GM21825 (cell line): ENCODE measurements around the gene EGFL7.
A peak's percentile ranks its signal among the peaks of the same experiment; 100 is the strongest.

Source experiments
- ATAC-seq: cut with Tn5 transposase; IDR thresholded peaks from one replicate; pipeline ENCODE4 v1.9.1; 2021; ENCODE audit warnings: mild to moderate bottlenecking, moderate library complexity; ENCODE audit not compliant: unreplicated experiment

EGFL7 gene

GRCh38 chr9:136684799-136685198 lies 22.1 kb downstream of the EGFL7 start:
- ATAC-seq = no peak

DNA sequence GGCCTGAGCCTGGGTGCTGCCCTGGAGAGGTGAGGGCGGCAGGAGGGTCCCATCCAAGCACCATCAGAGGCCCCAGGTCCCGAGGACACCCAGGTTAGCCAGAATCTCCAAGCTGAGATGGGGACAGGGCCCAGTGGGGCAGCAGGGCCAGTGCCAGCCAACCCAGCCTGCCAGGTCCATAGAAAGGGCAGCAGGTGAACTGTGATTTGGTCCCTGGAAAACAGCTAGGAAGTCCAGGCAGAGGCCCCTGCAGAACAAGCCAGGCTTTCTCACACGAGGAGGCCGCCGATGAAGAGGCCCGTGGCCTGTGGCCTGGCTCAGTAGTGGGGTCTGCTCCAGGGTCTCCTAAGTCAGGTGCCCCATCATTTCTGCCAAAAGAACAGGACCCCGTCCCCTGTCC lies 22.5 kb downstream of the EGFL7 start:
- no peak for ATAC-seq

DNA sequence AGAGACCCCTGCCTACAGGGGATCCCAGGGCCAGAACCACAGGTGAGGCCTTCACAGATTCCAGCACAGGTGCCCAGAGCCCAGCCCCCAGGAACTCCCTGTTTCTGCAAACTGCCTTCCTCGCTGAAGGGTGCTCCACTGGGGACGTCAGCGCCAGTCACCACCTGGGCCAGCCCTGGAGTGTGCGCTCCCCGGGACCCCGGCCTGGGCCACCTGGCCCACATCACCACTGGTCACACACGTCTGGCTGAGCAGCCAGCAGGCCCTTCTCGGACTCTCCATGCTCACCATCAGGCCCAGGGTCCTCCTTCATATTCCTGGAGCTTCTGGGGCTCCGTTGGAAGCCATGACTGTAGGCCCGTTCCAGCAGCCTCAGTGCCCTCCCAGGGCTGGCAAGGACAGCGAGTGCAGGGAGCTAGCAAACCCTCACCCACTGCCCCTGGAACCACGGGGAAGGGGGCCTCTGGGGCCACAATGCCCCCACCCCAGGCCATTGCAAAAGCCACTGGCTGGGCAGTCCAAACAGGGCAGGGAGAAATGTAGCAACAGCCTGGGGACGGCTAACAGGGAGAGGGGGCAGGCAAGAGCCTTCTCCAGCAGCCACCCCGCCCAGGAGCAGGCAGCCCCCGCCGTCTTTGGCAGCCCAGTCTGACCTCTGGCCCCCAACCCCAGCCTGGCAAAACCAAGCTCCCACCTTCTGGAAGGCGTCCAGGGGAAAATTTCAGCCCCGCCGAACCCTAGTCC lies 23.2 kb downstream of the EGFL7 start:
- ATAC-seq = no peak

- ATAC-seq = no peak
These were observed 23.7 kb downstream of the EGFL7 start for GRCh38 chr9:136686534-136686793.

DNA sequence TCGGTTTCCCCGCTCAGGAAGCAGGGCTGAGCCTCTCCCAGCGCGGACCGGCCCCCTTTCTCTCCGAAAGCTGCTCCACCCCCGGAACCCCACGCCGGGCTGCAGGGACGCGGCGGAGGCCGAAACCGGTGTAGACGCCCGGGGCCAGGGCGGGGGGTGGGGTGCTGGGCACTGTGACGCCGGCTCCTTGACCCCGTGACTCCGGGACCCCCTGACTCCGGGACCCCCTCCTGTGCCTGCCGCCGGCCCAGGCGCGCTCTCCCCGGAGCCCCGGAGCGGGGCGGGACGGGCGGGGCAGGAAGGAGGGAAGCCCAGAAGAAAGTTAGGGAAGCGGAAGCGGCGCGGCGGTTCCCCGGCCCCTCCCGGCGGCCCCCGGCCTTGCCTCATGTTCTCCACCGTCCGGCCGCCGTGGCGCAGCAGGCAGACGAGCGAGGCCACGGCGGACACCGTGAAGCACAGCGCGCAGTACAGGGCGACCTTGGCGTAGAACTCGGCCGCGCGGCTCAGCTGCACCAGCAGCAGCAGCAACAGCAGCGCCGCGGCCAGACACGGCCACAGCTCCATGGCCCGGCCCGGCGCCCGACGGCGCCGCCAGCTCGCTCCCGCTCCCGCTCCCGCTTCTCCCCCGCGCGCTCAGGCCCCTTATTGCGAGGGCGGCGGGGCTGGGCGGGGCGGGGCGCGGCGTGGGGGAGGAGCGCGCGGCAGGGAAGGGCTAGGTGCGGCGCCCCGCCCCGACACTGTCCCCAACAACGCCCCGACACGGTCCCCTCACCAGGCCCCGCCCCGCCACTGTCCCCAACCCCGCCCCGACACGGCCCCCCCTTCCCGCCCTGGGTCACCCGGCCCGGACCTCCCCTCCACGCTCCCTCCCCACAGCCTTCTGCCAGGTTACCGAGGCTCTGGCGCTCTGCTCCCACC lies 24.3 kb downstream of the EGFL7 start, which contains the start of gene AGPAT2:
TSS of gene AGPAT2 (minus strand) at position 664 of the 918 bp plus-strand sequence. CDS start at position 564, 100 bp downstream.
- ATAC-seq = peak; percentile 56

- ATAC-seq = no peak
These were observed 25.1 kb downstream of the EGFL7 start for GRCh38 chr9:136687721-136688223.

DNA sequence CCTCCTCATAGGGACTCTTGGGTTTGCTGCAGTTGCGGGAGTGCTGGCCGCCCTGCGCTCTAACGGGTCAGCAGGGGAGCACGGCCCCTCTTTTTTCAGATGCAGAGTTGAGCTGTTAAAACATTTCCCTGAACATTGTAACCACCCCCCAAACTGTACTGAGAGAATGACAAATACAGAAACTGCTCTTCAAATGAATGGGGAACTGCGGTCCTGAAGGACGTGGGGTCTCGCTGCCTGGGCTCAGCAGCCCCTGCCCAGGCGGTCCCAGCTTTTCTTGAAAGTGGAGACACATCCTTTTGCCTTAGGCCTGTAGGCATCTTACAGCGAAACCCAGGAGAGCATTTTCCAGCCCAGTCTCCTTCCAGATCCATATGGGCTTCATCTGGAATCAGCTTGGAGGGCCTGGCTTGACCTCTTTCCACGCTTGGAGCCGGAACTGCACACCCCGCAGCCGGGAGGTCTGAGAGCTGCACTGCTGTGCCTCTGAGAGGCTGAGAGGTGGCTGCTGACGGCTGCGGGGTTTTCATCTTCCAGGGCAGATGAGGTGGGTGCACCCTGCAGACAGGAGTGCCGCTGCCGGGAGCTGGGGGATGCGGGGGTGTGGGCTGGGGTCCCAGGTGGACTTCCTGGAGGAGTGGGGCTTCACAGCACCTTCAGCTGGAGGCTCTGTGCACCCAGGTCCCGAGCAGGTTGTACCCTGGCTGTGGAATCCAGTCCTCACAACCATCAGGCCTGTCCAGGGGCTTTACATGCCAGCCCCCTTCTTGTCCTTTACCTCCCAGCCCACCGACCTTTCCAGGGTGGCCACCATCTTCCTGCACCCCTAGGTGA lies 25.8 kb downstream of the EGFL7 start:
- ATAC-seq = no peak

DNA sequence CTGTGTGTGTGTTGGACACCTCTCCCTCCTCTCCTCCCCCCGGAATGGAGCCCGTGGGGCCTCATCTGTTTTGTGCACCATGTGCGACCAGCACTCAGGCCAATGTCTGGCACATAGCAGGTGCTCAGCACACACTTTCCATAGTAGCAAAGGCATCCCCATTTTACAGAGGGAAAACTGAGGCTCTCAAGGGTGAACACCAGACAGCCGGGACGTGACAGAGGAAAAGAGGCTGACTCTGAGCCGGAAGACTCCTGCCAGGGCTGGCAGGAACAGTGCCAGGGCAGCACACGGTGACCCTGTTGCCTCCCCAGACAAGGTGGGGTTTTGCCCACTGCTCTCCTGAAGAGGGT lies 26.4 kb downstream of the EGFL7 start:
- ATAC-seq = no peak

DNA sequence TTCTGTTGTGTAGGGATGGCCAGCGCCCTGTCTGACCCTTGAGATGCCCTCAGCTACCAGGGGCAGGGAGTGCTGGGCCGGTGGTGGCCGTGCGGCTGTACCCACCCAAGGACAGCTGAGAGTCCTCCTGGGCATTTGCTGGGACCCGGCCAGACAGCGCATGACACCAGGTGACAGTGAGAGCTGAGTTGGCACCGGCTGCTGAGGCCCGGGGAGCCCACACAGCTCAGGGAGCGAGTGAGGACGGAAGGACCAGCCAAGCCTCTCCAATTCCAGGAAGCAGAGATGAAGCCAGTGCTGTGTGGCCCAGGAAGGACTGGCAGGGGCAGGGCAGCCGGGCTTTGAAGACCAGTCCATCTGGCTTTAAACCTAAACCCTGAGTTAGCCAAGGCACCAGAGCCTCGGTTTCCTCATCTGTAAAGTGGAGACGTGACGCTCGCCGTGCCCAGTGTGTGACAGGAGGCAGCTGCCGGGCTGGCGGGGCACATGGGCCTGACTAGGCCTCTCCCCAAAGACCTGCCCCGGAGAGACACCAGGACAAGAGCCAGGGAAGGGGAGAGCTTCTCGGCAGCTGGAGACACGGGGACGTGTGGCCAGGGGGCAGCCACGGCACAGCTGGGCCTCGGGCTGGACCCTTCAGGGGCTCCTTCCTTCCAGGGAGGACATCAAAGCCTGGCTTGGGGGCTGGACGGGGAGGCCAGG lies 27.5 kb downstream of the EGFL7 start:
- no peak for ATAC-seq

- ATAC-seq = no peak
These were observed 28.1 kb downstream of the EGFL7 start for GRCh38 chr9:136690806-136691261.

DNA sequence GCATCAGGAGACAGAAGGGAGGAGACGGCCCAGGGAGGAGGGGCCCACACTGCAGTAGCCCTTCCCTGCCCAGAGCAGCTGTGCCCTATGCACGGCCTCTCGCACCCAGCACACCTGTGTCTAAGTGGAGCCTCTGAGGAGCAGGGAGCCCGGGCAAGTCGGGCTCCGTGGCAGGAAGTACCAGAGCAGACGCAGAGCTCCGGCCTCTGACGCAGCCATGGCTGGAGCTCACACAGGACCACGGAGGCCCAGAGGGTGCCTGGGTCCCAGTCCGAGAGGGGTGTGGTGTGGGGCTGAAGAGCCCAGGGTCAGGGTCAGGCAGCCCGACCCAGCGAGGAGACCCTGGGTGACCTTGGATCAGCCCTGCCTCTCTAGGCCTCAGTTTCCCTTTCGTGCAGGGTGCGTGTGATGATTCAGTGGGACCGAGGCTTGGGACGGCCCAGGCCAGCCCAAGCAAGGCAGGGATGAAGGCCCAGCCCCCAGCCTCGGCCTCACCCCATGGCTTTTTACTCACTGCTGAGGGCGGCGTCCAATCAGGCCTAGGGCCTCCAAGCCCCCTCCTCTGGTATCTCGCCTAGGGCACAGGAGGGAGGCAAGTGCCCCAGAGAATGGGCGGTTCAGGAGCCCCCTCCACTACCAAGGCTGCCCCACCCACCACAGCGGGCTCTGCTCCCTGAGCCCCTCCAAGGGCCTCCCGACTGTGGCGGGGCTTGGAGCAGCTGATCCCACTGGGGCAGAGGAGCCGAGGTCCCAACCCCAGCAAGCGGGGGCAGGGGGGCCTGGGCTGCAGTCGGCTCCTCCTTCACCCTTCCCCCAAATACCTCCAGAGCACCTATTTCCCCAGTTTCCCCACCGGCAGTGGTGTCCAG lies 28.8 kb downstream of the EGFL7 start:
- ATAC-seq = no peak

GRCh38 chr9:136692185-136693134 lies 29.7 kb downstream of the EGFL7 start:
- ATAC-seq = no peak

DNA sequence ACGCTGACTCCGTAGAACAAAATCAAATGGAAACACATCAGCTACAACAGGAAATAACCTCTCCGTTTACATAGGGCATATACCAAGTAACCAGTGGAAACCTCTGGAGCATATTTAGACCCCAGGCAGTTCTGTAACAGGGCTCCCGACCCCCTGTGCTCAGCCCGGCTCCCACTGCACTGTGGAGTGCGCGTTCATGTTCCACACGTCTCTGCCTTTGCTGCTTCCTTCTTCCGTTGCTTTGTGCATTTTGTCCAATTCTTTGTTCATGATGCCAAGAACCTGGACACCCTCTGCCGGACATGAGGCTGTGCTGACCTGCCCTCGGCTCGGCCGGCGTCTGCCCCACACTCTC lies 30.4 kb downstream of the EGFL7 start:
- ATAC-seq = no peak

DNA sequence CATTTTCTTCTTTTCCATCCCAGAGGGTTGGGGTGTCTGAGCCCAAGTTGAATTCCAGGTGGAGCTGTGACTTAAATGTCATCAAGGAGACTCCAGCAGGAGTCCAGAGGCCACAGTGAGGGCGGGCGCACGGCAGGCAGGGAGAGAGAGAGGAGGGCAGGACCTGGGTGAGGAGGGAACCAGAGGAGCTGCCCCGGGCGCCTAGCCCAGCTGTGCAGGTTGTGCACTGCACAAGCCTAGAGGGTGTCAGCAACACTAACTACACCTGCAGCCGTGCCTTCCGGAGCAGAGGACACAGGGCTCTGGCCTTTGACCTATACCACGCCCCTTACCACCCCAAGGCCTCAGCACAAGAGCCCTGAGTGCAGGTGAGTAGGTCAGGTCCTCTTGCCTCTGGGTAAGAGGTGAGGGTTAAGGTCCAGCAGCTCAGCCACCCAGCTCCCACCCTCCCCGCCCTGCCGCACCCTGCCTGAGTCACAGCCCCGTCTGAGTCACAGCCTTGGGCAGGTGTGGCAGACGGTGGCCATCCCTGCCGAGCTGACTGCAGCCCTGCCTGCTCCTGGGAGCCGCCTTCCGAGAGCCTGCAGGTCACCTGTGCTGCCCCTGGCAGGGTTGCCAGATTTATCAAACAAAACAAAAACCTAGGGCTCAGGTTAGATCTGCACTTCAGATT lies 30.9 kb downstream of the EGFL7 start:
- no peak for ATAC-seq

GRCh38 chr9:136694163-136694871 lies 31.6 kb downstream of the EGFL7 start:
- no peak for ATAC-seq

DNA sequence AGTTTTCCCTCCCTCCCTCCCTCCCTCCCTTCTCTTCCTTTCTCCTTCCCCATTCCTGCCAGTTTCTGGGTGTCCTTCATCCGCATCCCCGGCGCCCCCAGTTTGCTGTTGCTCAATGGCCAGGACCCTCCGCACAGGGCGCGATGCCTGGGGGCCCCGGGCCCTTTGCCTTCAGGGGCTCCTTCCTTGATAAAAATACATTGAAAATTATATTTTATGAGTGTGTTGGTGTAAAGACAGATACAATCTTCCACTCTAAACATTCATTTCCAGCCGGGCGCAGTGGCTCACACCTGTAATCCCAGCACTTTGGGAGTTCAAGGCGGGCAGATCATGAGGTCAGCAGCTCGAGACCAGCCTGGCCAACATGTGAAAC lies 32.1 kb downstream of the EGFL7 start:
- no peak for ATAC-seq

GRCh38 chr9:136695435-136695895 lies 32.7 kb downstream of the EGFL7 start:
- ATAC-seq = no peak
